Kidney (tissue), 14 donors: ENCODE measurements around the gene BCOR. TPM values are rescaled to one million over a fixed set of nuclear protein-coding genes. Genes with fewer than 3 reads are reported as not detected.

Experiments
- DNase-seq, 5 donors: peaks; one replicate each; pipeline ENCODE4 v3.0.0-alpha.2; 2013 to 2020
- FAIRE-seq: peaks from 2 replicates; lab custom pipeline; 2012; peaks lifted over from hg19 to GRCh38; lab: Jason Lieb, UNC
- H3K27ac ChIP-seq, 2 donors: one replicate each; pipeline ENCODE4 v1.7.0; 2013; ENCODE audit warnings: low read depth in 2 of 2, low read length in 2 of 2, inconsistent platforms in 1 of 2
- H3K27me3 ChIP-seq: one replicate; pipeline ENCODE4 v1.7.1; 2013; ENCODE audit warnings: low read length, inconsistent platforms; ENCODE audit not compliant: control insufficient read depth, insufficient read depth
- H3K36me3 ChIP-seq, 3 donors: one replicate each; pipeline versions ENCODE4 v1.7.0 to v1.7.1; 2013; ENCODE audit warnings: low read length in 3 of 3, control low read depth in 1 of 3, inconsistent platforms in 1 of 3; ENCODE audit not compliant: insufficient read depth in 3 of 3, control insufficient read depth in 2 of 3
- H3K4me1 ChIP-seq, 3 donors: one replicate each; pipeline versions ENCODE4 v1.7.0 to v1.7.1; 2013; ENCODE audit warnings: low read length in 3 of 3, inconsistent platforms in 1 of 3, low read depth in 1 of 3; ENCODE audit not compliant: control insufficient read depth in 2 of 3, insufficient read depth in 2 of 3
- H3K4me3 ChIP-seq, 3 donors: one replicate each; pipeline versions ENCODE4 v1.7.0 to v1.8.1; 2013; ENCODE audit warnings: low read length in 3 of 3, control low read depth in 1 of 3, inconsistent platforms in 1 of 3
- H3K9ac ChIP-seq, 3 donors: one replicate each; pipeline versions ENCODE4 v1.7.0 to v1.7.1; 2013; ENCODE audit warnings: low read length in 3 of 3, control low read depth in 1 of 3, inconsistent platforms in 1 of 3
- H3K9me3 ChIP-seq, 3 donors: one replicate each; pipeline versions ENCODE4 v1.7.0 to v1.7.1; 2013; ENCODE audit warnings: low read length in 3 of 3, control low read depth in 1 of 3, inconsistent platforms in 1 of 3; ENCODE audit not compliant: control insufficient read depth in 2 of 3, insufficient read depth in 1 of 3
- CTCF ChIP-seq: IDR thresholded peaks from 3 replicates; pipeline ENCODE4 v1.5.1; 2012; ENCODE audit warnings: mild to moderate bottlenecking, moderate library complexity, borderline replicate concordance; ENCODE audit not compliant: insufficient read depth; ENCODE audit errors: extremely low read depth
- intact Hi-C: fragments of 100-400 bp; cut with DNase I; formaldehyde crosslinking; loops from one replicate; pipeline ENCODE4 v1.11.1; 2022
- polyA plus RNA-seq: library from polyadenylated mRNA; stranded (reverse); fragments of 350-450 nt; fragmentation: Illumina TruSeq; extraction: RNeasy Lipid Tissue Mini Kit (QIAGEN cat#74804); gene quantifications from one replicate; pipeline ENCODE4 v1.2.3, GENCODE V29; 2014; ENCODE audit warnings: low read depth, low replicate concordance; ENCODE audit not compliant: insufficient read depth
- total RNA-seq: library from RNA; stranded (reverse); fragmentation: NEBNext Ultra II Directional; extraction: Animal tissue kit (Norgen Biotek cat#: 25700); gene quantifications from one replicate; pipeline ENCODE4 v1.2.1, GENCODE V29; 2021
- donor health status: control.
- donor health status: control.
- donor health status: control.
- donor health status: control.
- donor health status: control.
- donor health status: DM: yes; HTN: yes; CAD: no.
- donor health status: Normal renal cell carcinoma (clear cell type).

Gene BCOR
- total and polyA plus RNA-seq, 2 donors from 2014 or later: 7.7 to 33.9 TPM

GRCh38 chrX:40009462-40009851, 88.3 kb downstream of the BCOR start:
- Histone ChIP-seq H3K9ac (no peak overlapping the region), H3K4me1 (peaks cover 0 to 13% (median 0%) of the 10 kb centered on the region in 3 donors), H3K9me3 (no peaks in the 10 kb centered on the region), H3K27me3 (peaks cover 8% of the 10 kb centered on the region), H3K4me3 (no peak overlapping the region), H3K36me3 (no peaks in the 10 kb centered on the region), H3K27ac (no peak overlapping the region)
- intact Hi-C loops: no loop called here
- FAIRE-seq (no peak), DNase-seq (peak in 4 of 5 donors; percentile 29 to 60 (median 54))
- no peak for TF ChIP-seq CTCF

GRCh38 chrX:40008791-40009461, 88.8 kb downstream of the BCOR start:
- intact Hi-C loops: no loop called here
- H3K4me1 ChIP-seq: peaks cover 0 to 13% (median 0%) of the 10 kb centered on the region in 3 donors
- H3K27me3 ChIP-seq: peaks cover 8% of the 10 kb centered on the region
- no peaks in the 10 kb centered on the region for H3K9me3 ChIP-seq
- H3K36me3 ChIP-seq: no peaks in the 10 kb centered on the region
- H3K4me3 ChIP-seq: no peak overlapping the region
- peak; percentile 58 to 84 (median 73) for DNase-seq
- TF ChIP-seq CTCF: no peak
- FAIRE-seq: no peak
- no peak overlapping the region for H3K27ac ChIP-seq
- no peak overlapping the region for H3K9ac ChIP-seq

GRCh38 chrX:40007756-40008705, 89.7 kb downstream of the BCOR start:
- intact Hi-C loops: no loop called here
- Histone ChIP-seq H3K27me3 (peaks cover 8% of the 10 kb centered on the region), H3K4me1 (peaks cover 0 to 13% (median 0%) of the 10 kb centered on the region in 3 donors), H3K4me3 (no peak overlapping the region), H3K9me3 (no peaks in the 10 kb centered on the region), H3K9ac (no peak overlapping the region), H3K36me3 (no peaks in the 10 kb centered on the region), H3K27ac (no peak overlapping the region)
- no peak for TF ChIP-seq CTCF
- DNase-seq (peak in 3 of 5 donors; percentile 20 to 59 (median 44)), FAIRE-seq (no peak)
